Neural crest cell (in vitro differentiated cells): ENCODE data around the gene TEDC1. TPM values are rescaled to one million over a fixed set of nuclear protein-coding genes. Genes with fewer than 3 reads are reported as not detected.

Experiments used
- DNase-seq: peaks from one replicate; pipeline ENCODE4 v3.0.0; 2021; ENCODE audit warnings: low read depth, mixed read lengths, low spot score
- H3K27ac Mint-ChIP-seq: one replicate; pipeline ENCODE4 v1.8.0; 2021; ENCODE audit warnings: mild to moderate bottlenecking, mixed read lengths; ENCODE audit not compliant: unreplicated experiment
- H3K27me3 Mint-ChIP-seq: 2 replicates; pipeline ENCODE4 v1.8.0; 2021; ENCODE audit warnings: low read depth, mild to moderate bottlenecking, mixed read lengths
- H3K36me3 Mint-ChIP-seq: 2 replicates; pipeline ENCODE4 v1.8.0; 2021; ENCODE audit warnings: low read depth, mild to moderate bottlenecking, mixed read lengths
- H3K4me1 Mint-ChIP-seq: 2 replicates; pipeline ENCODE4 v1.8.0; 2021; ENCODE audit warnings: mixed read lengths
- H3K4me3 Mint-ChIP-seq: one replicate; pipeline ENCODE4 v1.8.0; 2021; ENCODE audit warnings: mild to moderate bottlenecking, mixed read lengths
- H3K9me3 Mint-ChIP-seq: 2 replicates; pipeline ENCODE4 v1.8.0; 2021; ENCODE audit warnings: mixed read lengths
- CTCF ChIP-seq: fragments of 200-600 bp; sonication (generic); conservative IDR thresholded peaks from 2 replicates; pipeline ENCODE4 v1.5.0; 2021; ENCODE audit warnings: antibody characterized with exemption, mild to moderate bottlenecking
- total RNA-seq: library from RNA; stranded (reverse); gene quantifications from 2 replicates; pipeline ENCODE4 v1.2.1, GENCODE V29; 2021

Gene TEDC1
- total RNA-seq, 1 donor from 2014 or later, result 44.9 TPM

GRCh38 chr14:105450123-105450505 is 40.9 kb upstream of the TEDC1 start:
- Mint-ChIP-seq H3K36me3 (peaks cover 3% of the 10 kb centered on the region), H3K4me1 (no peaks in the 10 kb centered on the region), H3K9me3 (no peaks in the 10 kb centered on the region), H3K4me3 (no peak overlapping the region), H3K27ac (no peak overlapping the region), H3K27me3 (no peaks in the 10 kb centered on the region)
- TF ChIP-seq CTCF, result no peak
- DNase-seq, result no peak

GRCh38 chr14:105450864-105451720 is 40.0 kb upstream of the TEDC1 start:
- Mint-ChIP-seq H3K9me3 (no peaks in the 10 kb centered on the region), H3K27me3 (no peaks in the 10 kb centered on the region), H3K27ac (no peak overlapping the region), H3K36me3 (peaks cover 3% of the 10 kb centered on the region), H3K4me3 (no peak overlapping the region), H3K4me1 (no peaks in the 10 kb centered on the region)
- no peak for DNase-seq
- TF ChIP-seq CTCF, result no peak

GRCh38 chr14:105452963-105453362 is 38.1 kb upstream of the TEDC1 start:
- Mint-ChIP-seq H3K27me3 (no peaks in the 10 kb centered on the region), H3K4me3 (no peak overlapping the region), H3K36me3 (peaks cover 3% of the 10 kb centered on the region), H3K9me3 (no peaks in the 10 kb centered on the region), H3K27ac (no peak overlapping the region), H3K4me1 (no peaks in the 10 kb centered on the region)
- TF ChIP-seq CTCF, result no peak
- DNase-seq, result no peak

GRCh38 chr14:105453847-105454246 is 37.2 kb upstream of the TEDC1 start:
- Mint-ChIP-seq H3K27ac (no peak overlapping the region), H3K27me3 (no peaks in the 10 kb centered on the region), H3K4me1 (no peaks in the 10 kb centered on the region), H3K36me3 (peaks cover 3% of the 10 kb centered on the region), H3K9me3 (no peaks in the 10 kb centered on the region), H3K4me3 (no peak overlapping the region)
- no peak for TF ChIP-seq CTCF
- no peak for DNase-seq

- DNase-seq, result no peak
- no peak overlapping the region for H3K27ac Mint-ChIP-seq
- no peaks in the 10 kb centered on the region for H3K9me3 Mint-ChIP-seq
- H3K27me3 Mint-ChIP-seq, result no peaks in the 10 kb centered on the region
- H3K4me3 Mint-ChIP-seq, result no peak overlapping the region
- H3K36me3 Mint-ChIP-seq, result peaks cover 3% of the 10 kb centered on the region
- H3K4me1 Mint-ChIP-seq, result no peaks in the 10 kb centered on the region
- no peak for TF ChIP-seq CTCF
Measured at GRCh38 chr14:105455086-105455640, 35.9 kb upstream of the TEDC1 start.
